Tibial nerve (tissue), 4 donors: ENCODE data around the gene SDE2.

Source experiments
- CTCF ChIP-seq, 5 experiments: fragments of 200-600 bp in 3 of 5; fragments of 450-650 bp in 2 of 5; sonication (generic) in 3 of 5; IDR thresholded peaks; one replicate each; pipeline ENCODE4 v1.5.1; 2016 to 2019; ENCODE audit warnings: antibody characterized with exemption in 5 of 5, mild to moderate bottlenecking in 3 of 5, moderate library complexity in 2 of 5
- EP300 ChIP-seq, 2 donors: sonication (generic); formaldehyde crosslinking; IDR thresholded peaks; one replicate each; pipeline ENCODE4 v1.6.1; 2017; ENCODE audit warnings: antibody characterized with exemption in 2 of 2, mild to moderate bottlenecking in 1 of 2
- POLR2A ChIP-seq, 2 donors: fragments of 450-650 bp; IDR thresholded peaks; one replicate each; pipeline ENCODE4 v1.6.1; 2017; ENCODE audit warnings: antibody characterized with exemption in 2 of 2, mild to moderate bottlenecking in 2 of 2, moderate library complexity in 2 of 2

GRCh38 chr1:226041419-226041818, 42.3 kb upstream of the SDE2 start:
- no peak for TF ChIP-seq CTCF (IDR thresholded peaks at IDR 0.05)
- no peak for TF ChIP-seq POLR2A (IDR thresholded peaks at IDR 0.05)
- TF ChIP-seq EP300 (IDR thresholded peaks at IDR 0.05), result no peak
